Thoracic aorta (tissue), 2 donors: ENCODE data around the gene CARD14. TPM values are rescaled to one million over a fixed set of nuclear protein-coding genes. Genes with fewer than 3 reads are reported as not detected.

Experiments used
- ATAC-seq: fragments of 150-250 bp; one replicate; pipeline ENCODE4 v1.8.0; 2017; ENCODE audit warnings: low read depth; ENCODE audit not compliant: insufficient number of reproducible peaks, low FRiP score
- DNase-seq: peaks from one replicate; pipeline ENCODE4 v3.0.0-alpha.2; 2020; ENCODE audit warnings: low spot score
- H3K27ac ChIP-seq, 2 donors: fragments of 200-600 bp; sonication (generic); 1 replicate in 1 of 2; 2 replicates in 1 of 2; pipeline ENCODE4 v1.5.1; 2016; ENCODE audit warnings: mild to moderate bottlenecking in 2 of 2, moderate library complexity in 2 of 2
- H3K27me3 ChIP-seq: fragments of 200-600 bp; sonication (generic); replicated peaks from 2 replicates; pipeline ENCODE4 v1.6.0; 2016; ENCODE audit warnings: mild to moderate bottlenecking; ENCODE audit not compliant: insufficient read depth
- H3K36me3 ChIP-seq: fragments of 200-600 bp; sonication (generic); one replicate; pipeline ENCODE4 v1.5.1; 2016
- H3K4me1 ChIP-seq, 2 donors: fragments of 200-600 bp; sonication (generic); 1 replicate in 1 of 2; 2 replicates in 1 of 2; pipeline versions ENCODE4 v1.5.1 to v1.6.0; 2016; ENCODE audit warnings: low read depth in 2 of 2, mild to moderate bottlenecking in 1 of 2; ENCODE audit not compliant: control insufficient read depth in 1 of 2
- H3K4me3 ChIP-seq: fragments of 200-600 bp; sonication (generic); 2 replicates; pipeline ENCODE4 v1.5.1; 2016; ENCODE audit warnings: mild to moderate bottlenecking
- H3K9me3 ChIP-seq: fragments of 200-600 bp; sonication (generic); 2 replicates; pipeline ENCODE4 v1.5.1; 2016
- total RNA-seq, 2 donors: library from RNA; depleted of rRNA; stranded (reverse); fragments of >200 nt; gene quantifications; one replicate each; pipeline versions ENCODE4 v1.1.0 to v1.2.3, GENCODE V29; 2016
- TF ChIP-seq, protein P1 (sequence below): fragments of 200-600 bp; sonication (generic); IDR thresholded peaks from one replicate; pipeline ENCODE4 v1.5.1; 2019; ENCODE audit warnings: antibody characterized with exemption

The CARD14 gene
- total RNA-seq, 2 donors from 2014 or later = not detected

- no peak for DNase-seq
- peaks cover 2% of the 10 kb centered on the region for H3K9me3 ChIP-seq
- H3K27ac ChIP-seq = no peak overlapping the region
- no peaks in the 10 kb centered on the region for H3K27me3 ChIP-seq
- H3K36me3 ChIP-seq = peaks cover 25% of the 10 kb centered on the region
- H3K4me3 ChIP-seq = no peak overlapping the region
- peaks cover 0 to 16% of the 10 kb centered on the region in 2 donors for H3K4me1 ChIP-seq
- TF ChIP-seq, protein P1, sequence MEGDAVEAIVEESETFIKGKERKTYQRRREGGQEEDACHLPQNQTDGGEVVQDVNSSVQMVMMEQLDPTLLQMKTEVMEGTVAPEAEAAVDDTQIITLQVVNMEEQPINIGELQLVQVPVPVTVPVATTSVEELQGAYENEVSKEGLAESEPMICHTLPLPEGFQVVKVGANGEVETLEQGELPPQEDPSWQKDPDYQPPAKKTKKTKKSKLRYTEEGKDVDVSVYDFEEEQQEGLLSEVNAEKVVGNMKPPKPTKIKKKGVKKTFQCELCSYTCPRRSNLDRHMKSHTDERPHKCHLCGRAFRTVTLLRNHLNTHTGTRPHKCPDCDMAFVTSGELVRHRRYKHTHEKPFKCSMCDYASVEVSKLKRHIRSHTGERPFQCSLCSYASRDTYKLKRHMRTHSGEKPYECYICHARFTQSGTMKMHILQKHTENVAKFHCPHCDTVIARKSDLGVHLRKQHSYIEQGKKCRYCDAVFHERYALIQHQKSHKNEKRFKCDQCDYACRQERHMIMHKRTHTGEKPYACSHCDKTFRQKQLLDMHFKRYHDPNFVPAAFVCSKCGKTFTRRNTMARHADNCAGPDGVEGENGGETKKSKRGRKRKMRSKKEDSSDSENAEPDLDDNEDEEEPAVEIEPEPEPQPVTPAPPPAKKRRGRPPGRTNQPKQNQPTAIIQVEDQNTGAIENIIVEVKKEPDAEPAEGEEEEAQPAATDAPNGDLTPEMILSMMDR = no peak
- no peak for ATAC-seq
Observed at GRCh38 chr17:80227156-80227555, 57.3 kb downstream of the CARD14 start.

DNA sequence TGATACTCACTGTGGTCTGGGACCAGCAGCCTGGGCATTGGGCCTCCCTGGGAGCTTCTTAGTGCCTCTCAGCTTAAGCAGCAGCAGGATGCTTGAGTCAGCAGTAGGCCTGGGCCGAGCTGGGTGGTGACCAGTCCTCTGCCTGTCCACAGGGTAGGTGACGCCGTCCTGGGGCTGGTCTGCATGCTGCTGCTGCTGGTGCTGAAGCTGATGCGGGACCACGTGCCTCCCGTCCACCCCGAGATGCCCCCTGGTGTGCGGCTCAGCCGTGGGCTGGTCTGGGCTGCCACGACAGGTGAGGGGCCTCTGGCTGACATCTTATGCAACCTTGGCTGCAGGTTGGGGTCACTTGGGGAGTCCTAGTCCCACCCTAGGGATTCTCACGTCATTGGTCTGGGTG lies 57.8 kb downstream of the CARD14 start:
- peaks cover 7% of the 10 kb centered on the region for H3K9me3 ChIP-seq
- peaks cover 30% of the 10 kb centered on the region for H3K36me3 ChIP-seq
- DNase-seq (no peak), ATAC-seq (no peak)
- no peaks in the 10 kb centered on the region for H3K27me3 ChIP-seq
- H3K4me3 ChIP-seq = no peak overlapping the region
- peaks cover 0 to 12% of the 10 kb centered on the region in 2 donors for H3K4me1 ChIP-seq
- no peak overlapping the region for H3K27ac ChIP-seq
- TF ChIP-seq, protein P1 = no peak

GRCh38 chr17:80228477-80228876 lies 58.6 kb downstream of the CARD14 start:
- H3K4me3 ChIP-seq = no peak overlapping the region
- no peaks in the 10 kb centered on the region for H3K27me3 ChIP-seq
- ATAC-seq (no peak), DNase-seq (no peak)
- H3K4me1 ChIP-seq = peaks cover 0 to 6% of the 10 kb centered on the region in 2 donors
- no peak overlapping the region for H3K27ac ChIP-seq
- H3K9me3 ChIP-seq = peaks cover 12% of the 10 kb centered on the region
- TF ChIP-seq, protein P1 = no peak
- peaks cover 39% of the 10 kb centered on the region for H3K36me3 ChIP-seq

DNA sequence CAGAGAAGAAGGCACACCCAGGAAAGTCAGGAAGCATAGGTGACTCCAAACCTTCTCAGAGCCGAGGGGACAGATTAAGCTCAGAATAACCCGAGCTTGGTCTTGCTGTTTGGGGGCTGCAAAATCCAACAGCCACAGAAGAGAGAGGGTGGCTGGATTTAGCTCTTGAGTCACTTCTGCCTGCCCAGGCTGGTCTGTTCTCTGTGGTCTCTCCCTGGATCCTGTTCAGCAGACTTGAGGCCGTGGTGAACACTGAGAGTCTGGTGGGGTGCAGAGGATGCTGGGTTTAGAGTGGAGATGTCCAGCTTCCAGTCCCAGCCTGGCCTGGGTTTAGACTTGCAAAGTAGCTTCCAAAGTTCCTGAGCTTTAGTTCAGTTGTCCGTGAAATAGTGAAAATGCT lies 59.2 kb downstream of the CARD14 start:
- Histone ChIP-seq H3K36me3 (peaks cover 42% of the 10 kb centered on the region), H3K4me1 (peaks cover 0 to under 1% of the 10 kb centered on the region in 2 donors), H3K4me3 (no peak overlapping the region), H3K27ac (no peak overlapping the region), H3K9me3 (peaks cover 12% of the 10 kb centered on the region), H3K27me3 (no peaks in the 10 kb centered on the region)
- ATAC-seq = no peak
- no peak for DNase-seq
- TF ChIP-seq, protein P1 = no peak

DNA sequence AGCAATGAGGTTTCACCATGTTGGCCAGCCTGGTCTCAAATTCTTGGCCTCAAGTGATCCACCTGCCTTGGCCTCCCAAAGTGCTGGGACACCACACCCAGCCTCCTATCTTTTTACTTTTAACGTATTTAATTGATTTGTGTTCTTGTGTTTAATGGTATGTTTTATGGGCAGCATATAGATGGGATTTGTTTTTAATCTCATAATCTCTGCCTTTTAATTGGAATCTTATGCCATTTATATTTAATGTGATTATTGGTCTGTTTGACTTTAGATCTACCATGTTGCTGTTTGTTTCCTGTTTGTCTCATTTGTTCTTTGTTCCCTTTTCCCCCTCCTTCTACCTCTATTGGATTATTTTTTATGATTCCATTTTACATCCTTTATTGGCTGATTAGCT lies 62.6 kb downstream of the CARD14 start:
- TF ChIP-seq, protein P1 = no peak
- H3K4me3 ChIP-seq = no peak overlapping the region
- ATAC-seq (no peak), DNase-seq (no peak)
- no peaks in the 10 kb centered on the region for H3K4me1 ChIP-seq
- H3K27me3 ChIP-seq = no peaks in the 10 kb centered on the region
- H3K27ac ChIP-seq = no peak overlapping the region
- H3K36me3 ChIP-seq = peaks cover 44% of the 10 kb centered on the region
- H3K9me3 ChIP-seq = peaks cover 12% of the 10 kb centered on the region
